Immature natural killer cell (primary cell): ENCODE results near the gene DOCK6. TPM values are rescaled to one million over a fixed set of nuclear protein-coding genes. Genes with fewer than 3 reads are reported as not detected.

ENCODE experiments used
- DNase-seq, 3 donors: peaks; one replicate each; pipeline ENCODE4 v3.0.0; 2022; ENCODE audit warnings: mixed read lengths in 1 of 3
- H3K27ac Mint-ChIP-seq, 6 donors: one replicate each; pipeline ENCODE4 v1.8.0; 2020; ENCODE audit warnings: mixed read lengths in 6 of 6, mild to moderate bottlenecking in 5 of 6, inconsistent platforms in 4 of 6, moderate library complexity in 3 of 6
- H3K27me3 Mint-ChIP-seq, 3 donors: one replicate each; pipeline ENCODE4 v1.8.0; 2020 to 2021; ENCODE audit warnings: low read depth in 3 of 3, mild to moderate bottlenecking in 3 of 3, mixed read lengths in 3 of 3, moderate library complexity in 3 of 3, inconsistent platforms in 1 of 3
- H3K36me3 Mint-ChIP-seq, 3 donors: one replicate each; pipeline ENCODE4 v1.8.0; 2020; ENCODE audit warnings: mixed read lengths in 3 of 3, inconsistent platforms in 2 of 3, mild to moderate bottlenecking in 2 of 3
- H3K4me1 Mint-ChIP-seq, 2 donors: one replicate each; pipeline ENCODE4 v1.8.0; 2020; ENCODE audit warnings: inconsistent platforms in 2 of 2, mild to moderate bottlenecking in 2 of 2, mixed read lengths in 2 of 2, moderate library complexity in 1 of 2
- H3K4me3 Mint-ChIP-seq, 5 donors: one replicate each; pipeline ENCODE4 v1.8.0; 2020; ENCODE audit warnings: mild to moderate bottlenecking in 5 of 5, mixed read lengths in 5 of 5, inconsistent platforms in 3 of 5, moderate library complexity in 3 of 5
- H3K9me3 Mint-ChIP-seq, 6 donors: one replicate each; pipeline ENCODE4 v1.8.0; 2020; ENCODE audit warnings: mild to moderate bottlenecking in 6 of 6, mixed read lengths in 6 of 6, inconsistent platforms in 4 of 6, moderate library complexity in 3 of 6
- polyA plus RNA-seq, 3 donors: library from polyadenylated mRNA; unstranded; fragments of 300-500 nt; fragmentation: Illumina TruSeq; gene quantifications; one replicate each; pipeline ENCODE4 v1.2.3, GENCODE V29; 2021

DOCK6 gene
- polyA plus RNA-seq, 3 donors from 2014 or later: not detected

DNA sequence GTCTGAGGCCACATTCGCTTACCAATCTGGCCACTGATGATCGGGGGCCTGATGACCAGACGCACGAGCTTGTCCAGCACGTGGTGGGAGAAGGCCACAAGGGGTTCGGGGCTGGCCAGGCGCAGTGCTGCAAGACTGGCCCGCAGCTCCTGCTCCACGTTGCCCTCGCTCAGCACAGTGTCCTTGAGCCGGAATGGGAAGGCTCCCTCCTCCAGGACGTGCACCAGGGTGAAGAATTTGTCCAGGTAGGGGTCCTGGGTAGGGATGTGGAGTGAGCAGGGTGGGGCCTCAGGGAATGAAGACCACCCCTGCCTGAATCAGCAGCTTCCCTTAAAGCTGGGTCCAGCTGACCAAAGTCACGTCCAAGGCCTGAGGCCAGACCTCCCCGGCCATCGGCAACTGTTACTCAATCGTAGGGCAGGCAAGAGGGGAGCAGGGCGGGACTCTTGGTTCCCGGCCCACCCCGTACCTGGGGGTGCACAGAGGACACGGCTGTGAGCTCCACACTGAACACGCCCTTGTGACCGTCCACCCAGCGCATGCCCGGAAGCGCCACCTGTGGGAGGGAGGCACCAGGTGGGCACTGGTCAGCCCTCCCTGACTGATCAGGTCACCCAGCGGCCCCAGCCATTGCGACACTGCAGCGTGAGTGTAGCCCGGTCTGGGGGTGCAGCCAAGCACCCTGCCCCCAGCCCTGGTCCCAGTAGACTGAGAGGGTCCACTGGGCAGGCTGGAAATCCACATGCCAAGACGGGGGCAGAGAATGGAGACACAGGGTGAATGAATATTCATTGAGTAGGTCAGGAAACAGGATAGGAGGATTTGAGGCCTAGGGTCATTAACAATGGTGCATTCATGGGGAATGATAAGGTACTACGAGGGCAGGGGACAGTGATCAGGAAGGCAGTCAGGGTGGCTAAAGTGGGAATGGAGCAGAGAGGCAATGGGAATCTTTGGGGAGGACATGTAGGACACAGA lies 25.7 kb downstream of the DOCK6 start:
- no peak overlapping the region for H3K27ac Mint-ChIP-seq
- no peak for DNase-seq
- no peaks in the 10 kb centered on the region for H3K4me1 Mint-ChIP-seq
- H3K36me3 Mint-ChIP-seq: peaks cover 0 to 10% (median 4%) of the 10 kb centered on the region in 3 donors
- H3K27me3 Mint-ChIP-seq: peaks cover 0 to 1% (median 0%) of the 10 kb centered on the region in 3 donors
- H3K9me3 Mint-ChIP-seq: peaks cover 7 to 15% (median 10%) of the 10 kb centered on the region in 6 donors
- no peak overlapping the region for H3K4me3 Mint-ChIP-seq

DNA sequence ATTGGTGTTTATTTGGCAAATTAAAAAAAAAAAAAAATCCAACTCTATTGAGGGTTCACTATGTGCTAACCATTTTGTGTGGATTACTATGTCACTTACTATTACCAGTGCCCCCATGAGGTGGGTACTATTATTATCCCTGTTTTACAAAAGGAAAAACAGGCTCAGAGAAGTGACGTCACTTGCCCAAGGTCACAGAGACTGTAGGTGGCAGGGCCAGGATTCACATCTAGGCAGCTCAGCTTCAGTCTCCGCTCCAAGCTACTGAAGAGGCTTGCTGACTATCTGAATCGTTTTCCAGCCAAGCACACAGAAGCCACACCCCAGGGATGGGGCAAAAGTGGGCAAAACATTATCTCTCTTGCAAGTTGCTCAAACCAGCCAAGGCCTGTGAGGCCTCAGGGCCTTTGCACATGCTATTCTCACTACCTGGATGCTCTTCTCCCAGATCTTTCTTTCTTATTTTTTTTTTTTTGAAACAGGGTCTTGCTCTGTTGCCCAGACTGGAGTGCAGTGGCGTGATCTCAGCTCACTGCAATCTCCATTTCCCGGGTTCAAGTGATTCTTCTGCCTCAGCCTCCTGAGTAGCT lies 27.7 kb downstream of the DOCK6 start:
- Mint-ChIP-seq H3K36me3 (peaks cover 0 to 10% (median 4%) of the 10 kb centered on the region in 3 donors), H3K27me3 (peaks cover 0 to 3% (median 0%) of the 10 kb centered on the region in 3 donors), H3K4me1 (no peaks in the 10 kb centered on the region), H3K27ac (no peak overlapping the region), H3K4me3 (no peak overlapping the region), H3K9me3 (peaks cover 3 to 15% (median 10%) of the 10 kb centered on the region in 6 donors)
- no peak for DNase-seq

DNA sequence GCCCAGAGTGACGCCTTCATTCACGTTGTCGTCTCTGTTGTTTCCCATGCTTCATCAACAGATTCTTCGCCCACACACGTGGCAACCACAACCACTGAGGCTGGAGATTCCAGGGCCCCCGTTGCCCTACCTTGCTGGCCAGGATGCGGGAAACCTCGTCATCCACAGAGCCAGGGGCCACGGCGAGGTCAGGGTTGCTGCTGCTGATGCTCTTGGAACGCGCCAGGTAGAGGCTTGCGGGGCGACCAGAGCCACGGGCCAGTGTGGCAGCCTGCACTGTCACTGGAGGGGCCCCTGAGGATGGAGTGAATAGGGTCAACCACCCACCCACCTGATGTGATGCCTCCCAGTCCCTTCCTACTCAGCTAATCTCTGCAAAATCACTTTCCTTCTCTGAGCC lies 29.3 kb downstream of the DOCK6 start:
- H3K4me1 Mint-ChIP-seq: no peaks in the 10 kb centered on the region
- peaks cover 0 to 4% (median under 1%) of the 10 kb centered on the region in 3 donors for H3K36me3 Mint-ChIP-seq
- no peak for DNase-seq
- no peak overlapping the region for H3K4me3 Mint-ChIP-seq
- H3K27ac Mint-ChIP-seq: no peak overlapping the region
- H3K9me3 Mint-ChIP-seq: peaks cover 0 to 4% (median under 1%) of the 10 kb centered on the region in 6 donors
- peaks cover 0 to 4% (median 0%) of the 10 kb centered on the region in 3 donors for H3K27me3 Mint-ChIP-seq

DNA sequence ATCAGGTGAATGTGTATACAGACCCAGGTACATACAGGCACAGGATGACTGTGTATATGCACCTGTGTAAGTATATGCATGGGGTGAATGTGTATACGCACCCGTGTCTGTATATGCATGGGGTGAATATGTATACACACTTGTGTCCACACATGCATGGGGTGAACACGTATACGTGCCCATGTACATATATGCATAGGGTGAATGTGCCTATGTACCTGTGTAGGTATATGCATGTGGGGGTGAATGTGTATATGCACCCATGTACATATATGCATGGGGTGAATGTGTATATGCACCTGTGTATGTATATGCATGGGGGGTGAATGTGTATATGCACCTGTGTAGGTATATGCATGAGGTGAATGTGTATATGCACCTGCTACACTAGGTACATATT lies 29.8 kb downstream of the DOCK6 start:
- H3K36me3 Mint-ChIP-seq: peaks cover 0 to 4% (median 0%) of the 10 kb centered on the region in 3 donors
- no peak overlapping the region for H3K4me3 Mint-ChIP-seq
- no peak overlapping the region for H3K27ac Mint-ChIP-seq
- DNase-seq: no peak
- H3K27me3 Mint-ChIP-seq: peaks cover 0 to 4% (median 0%) of the 10 kb centered on the region in 3 donors
- no peaks in the 10 kb centered on the region for H3K4me1 Mint-ChIP-seq
- H3K9me3 Mint-ChIP-seq: peaks cover 0 to 1% (median 0%) of the 10 kb centered on the region in 6 donors

DNA sequence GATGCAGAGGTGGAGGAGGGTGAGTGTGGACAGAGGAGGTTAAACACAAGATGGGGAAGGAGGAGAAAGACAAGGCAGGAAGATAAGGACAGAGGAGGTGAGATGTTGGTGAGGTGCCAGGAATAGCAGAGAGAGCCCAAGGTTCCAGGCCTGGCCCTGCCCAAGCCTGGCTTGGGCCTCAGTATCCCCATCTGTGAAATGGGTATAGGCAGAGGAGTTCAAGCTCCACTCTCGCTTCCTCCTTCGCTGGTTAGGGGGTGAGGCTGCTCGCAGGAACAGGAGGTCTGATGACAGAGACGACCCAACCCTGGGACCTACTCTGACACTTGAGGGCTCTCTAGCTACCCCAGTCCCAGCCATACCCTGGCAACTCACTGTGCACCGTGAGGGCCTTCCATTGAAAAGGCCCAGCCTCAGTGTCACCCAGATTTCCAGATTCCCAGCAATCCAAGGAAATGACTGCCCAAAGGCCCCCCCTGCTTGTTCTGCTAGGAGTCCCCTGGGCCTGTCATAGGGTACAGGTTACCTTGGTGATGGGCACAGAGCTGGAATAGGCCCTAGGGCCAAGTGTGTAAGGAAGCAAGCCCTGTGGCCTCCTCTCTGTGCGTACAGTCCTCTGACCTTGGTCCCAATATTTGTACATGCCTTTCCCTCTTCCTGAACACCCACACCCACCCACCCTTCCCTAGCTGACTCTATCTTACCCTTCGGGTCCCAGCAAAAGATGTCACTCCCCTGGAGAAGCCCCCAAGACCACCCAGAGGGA lies 31.5 kb downstream of the DOCK6 start:
- peaks cover 0 to 4% (median 0%) of the 10 kb centered on the region in 3 donors for H3K36me3 Mint-ChIP-seq
- no peaks in the 10 kb centered on the region for H3K4me1 Mint-ChIP-seq
- H3K4me3 Mint-ChIP-seq: no peak overlapping the region
- no peak overlapping the region for H3K27ac Mint-ChIP-seq
- peaks cover 0 to 1% (median 0%) of the 10 kb centered on the region in 6 donors for H3K9me3 Mint-ChIP-seq
- peaks cover 0 to 4% (median under 1%) of the 10 kb centered on the region in 3 donors for H3K27me3 Mint-ChIP-seq
- no peak for DNase-seq

DNA sequence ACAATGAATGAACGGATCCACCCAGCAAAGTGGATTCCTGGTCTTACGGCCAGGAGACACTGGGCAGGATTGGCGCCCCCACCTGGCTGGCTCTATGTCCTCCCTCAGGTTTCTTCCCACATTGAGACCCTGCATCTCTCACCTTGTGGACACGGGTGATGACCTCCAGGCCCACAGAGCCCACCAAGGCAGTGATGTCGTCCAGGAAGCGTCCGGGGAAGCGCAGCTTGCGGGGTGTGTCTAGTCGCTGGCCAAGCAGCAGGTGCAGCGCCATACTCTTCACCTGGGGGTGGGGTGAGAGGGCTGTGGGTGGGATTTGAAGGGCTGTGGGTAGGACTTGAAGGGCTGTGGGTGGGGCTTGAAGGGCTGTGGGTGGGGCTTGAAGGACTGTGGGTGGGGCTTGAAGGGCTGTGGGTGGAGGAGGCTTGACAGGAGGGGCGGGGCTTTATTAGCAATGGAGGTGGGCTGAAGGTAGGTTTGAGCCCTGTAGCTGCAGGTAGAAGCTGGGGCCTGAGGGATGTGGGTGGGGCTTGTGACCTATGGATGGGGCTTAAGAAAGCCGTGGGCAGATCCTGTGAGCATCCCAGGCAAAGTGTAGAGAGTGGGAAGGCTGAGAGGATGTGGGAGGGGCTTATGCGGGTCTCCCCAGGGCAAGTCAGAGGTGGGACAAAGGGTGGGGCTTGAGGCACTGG lies 35.0 kb downstream of the DOCK6 start:
- H3K4me1 Mint-ChIP-seq: peaks cover 0 to 1% of the 10 kb centered on the region in 2 donors
- H3K9me3 Mint-ChIP-seq: no peaks in the 10 kb centered on the region
- peaks cover 0 to 4% (median 0%) of the 10 kb centered on the region in 3 donors for H3K36me3 Mint-ChIP-seq
- H3K4me3 Mint-ChIP-seq: no peak overlapping the region
- H3K27ac Mint-ChIP-seq: no peak overlapping the region
- peaks cover 0 to 4% (median 4%) of the 10 kb centered on the region in 3 donors for H3K27me3 Mint-ChIP-seq
- DNase-seq: no peak

DNA sequence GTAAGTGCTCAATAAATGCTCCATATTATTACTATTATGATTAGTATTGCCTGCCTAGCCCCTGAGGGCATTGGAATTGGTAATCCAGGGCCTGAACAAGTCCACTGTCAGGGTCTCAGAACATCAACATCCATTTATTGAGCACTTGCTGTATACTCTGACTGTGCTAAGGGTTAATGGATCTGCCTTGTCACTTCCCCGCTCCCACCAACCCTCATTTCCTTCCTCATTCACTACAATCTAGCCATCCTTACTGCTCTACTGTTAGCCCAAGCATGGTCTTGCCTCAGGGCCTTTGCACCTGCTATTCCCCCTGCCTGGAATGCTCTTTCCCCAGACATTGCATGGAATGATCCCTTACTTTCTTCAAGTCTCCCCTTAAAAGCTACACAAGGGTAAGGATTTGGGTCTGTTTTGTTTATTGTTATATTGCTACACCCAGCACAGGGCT lies 35.6 kb downstream of the DOCK6 start:
- Mint-ChIP-seq H3K27me3 (peaks cover 0 to 4% (median 4%) of the 10 kb centered on the region in 3 donors), H3K36me3 (peaks cover 0 to 4% (median 0%) of the 10 kb centered on the region in 3 donors), H3K4me1 (peaks cover 0 to 1% of the 10 kb centered on the region in 2 donors), H3K9me3 (no peaks in the 10 kb centered on the region), H3K27ac (peak overlapping the region in 1 of 6 donors; percentile 28), H3K4me3 (no peak overlapping the region)
- DNase-seq: no peak

DNA sequence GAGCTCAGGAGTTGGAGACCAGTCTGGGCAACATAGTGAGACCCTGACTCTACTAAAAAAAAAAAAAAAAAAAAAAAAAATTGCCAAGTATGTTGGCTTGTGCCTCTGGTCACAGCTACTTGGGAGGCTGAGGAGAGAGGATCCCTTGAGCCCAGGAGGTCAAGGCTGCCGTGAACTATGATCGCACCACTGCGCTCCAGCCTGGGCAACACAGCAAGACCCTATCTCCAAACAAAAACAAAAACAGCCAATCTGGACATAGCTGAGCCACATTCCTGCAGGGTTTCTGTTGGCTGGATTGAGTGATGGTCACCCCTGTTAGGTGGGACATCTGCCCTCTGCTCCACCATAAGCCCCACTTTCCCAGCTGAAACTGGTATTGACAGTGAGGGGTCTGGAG lies 36.5 kb downstream of the DOCK6 start:
- peaks cover 0 to 4% (median 4%) of the 10 kb centered on the region in 3 donors for H3K27me3 Mint-ChIP-seq
- H3K9me3 Mint-ChIP-seq: peaks cover 0 to 8% (median 4%) of the 10 kb centered on the region in 6 donors
- no peak for DNase-seq
- no peak overlapping the region for H3K27ac Mint-ChIP-seq
- no peak overlapping the region for H3K4me3 Mint-ChIP-seq
- peaks cover 0 to 4% (median 0%) of the 10 kb centered on the region in 3 donors for H3K36me3 Mint-ChIP-seq
- H3K4me1 Mint-ChIP-seq: peaks cover 0 to 1% of the 10 kb centered on the region in 2 donors

DNA sequence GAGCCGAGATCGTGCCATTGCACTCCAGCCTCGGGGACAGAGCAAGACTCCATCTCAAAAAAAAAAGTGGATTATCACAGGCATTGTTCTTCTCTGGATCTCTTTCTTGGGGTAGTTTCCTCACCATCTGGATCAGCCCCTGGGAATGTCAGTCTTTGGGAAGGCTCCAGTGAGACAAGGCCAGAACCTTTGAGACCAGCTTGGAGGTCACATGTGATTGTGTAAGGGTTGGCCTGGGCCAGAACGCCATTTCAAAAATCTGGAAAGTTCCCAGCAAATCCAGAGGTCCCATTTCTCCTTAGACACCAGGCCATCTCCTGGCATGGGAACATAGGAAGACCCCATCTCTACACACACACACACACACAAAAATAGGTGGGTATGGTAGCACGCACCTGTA lies 37.2 kb downstream of the DOCK6 start:
- H3K27me3 Mint-ChIP-seq: peaks cover 0 to 4% (median 2%) of the 10 kb centered on the region in 3 donors
- peaks cover 2 to 13% (median 7%) of the 10 kb centered on the region in 6 donors for H3K9me3 Mint-ChIP-seq
- no peak overlapping the region for H3K4me3 Mint-ChIP-seq
- peaks cover 0 to 1% of the 10 kb centered on the region in 2 donors for H3K4me1 Mint-ChIP-seq
- no peak for DNase-seq
- no peak overlapping the region for H3K27ac Mint-ChIP-seq
- H3K36me3 Mint-ChIP-seq: peaks cover 0 to 7% (median 3%) of the 10 kb centered on the region in 3 donors

DNA sequence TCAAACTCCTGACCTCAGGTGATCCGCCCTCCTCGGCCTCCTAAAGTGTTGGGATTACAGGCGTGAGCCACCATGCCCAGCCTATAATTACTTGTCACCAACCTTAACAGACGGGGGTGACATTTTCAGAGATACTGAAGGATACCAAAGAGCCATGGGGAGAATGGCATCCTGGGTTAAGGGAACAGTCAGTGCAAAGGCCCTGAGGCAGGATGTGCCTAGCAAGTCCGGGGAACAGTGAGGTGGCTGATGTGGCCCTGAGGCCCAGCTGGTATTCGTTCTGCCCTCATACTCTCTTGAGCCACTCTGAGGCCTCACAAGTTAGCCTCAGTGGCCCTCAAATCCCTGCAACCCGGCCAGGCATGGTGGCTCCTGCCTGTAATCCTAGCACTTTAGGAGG lies 37.9 kb downstream of the DOCK6 start:
- Mint-ChIP-seq H3K9me3 (peaks cover 2 to 13% (median 7%) of the 10 kb centered on the region in 6 donors), H3K27ac (no peak overlapping the region), H3K4me1 (peaks cover 0 to 1% of the 10 kb centered on the region in 2 donors), H3K36me3 (peaks cover 0 to 8% (median 3%) of the 10 kb centered on the region in 3 donors), H3K4me3 (no peak overlapping the region), H3K27me3 (peaks cover 0 to 4% (median 0%) of the 10 kb centered on the region in 3 donors)
- no peak for DNase-seq

DNA sequence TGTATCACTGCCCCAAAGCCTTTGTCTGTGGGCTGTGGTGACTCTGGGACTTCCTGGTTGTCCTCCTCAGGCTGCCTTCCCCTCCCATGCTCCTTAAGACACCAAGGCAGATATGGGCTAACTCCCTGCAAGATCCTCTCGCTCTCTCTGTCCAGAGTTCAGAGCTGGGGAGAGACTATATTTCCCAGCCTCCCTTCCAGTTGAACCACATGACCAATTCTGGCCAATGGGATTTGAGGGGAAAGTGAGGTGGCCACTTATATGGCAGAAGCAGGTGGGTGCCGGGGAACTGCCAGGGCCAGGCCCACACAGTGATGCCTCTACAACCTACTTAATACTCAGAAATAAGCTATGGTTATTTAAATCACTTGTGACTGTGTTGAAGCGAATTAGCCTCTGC lies 39.1 kb downstream of the DOCK6 start:
- no peak overlapping the region for H3K27ac Mint-ChIP-seq
- H3K9me3 Mint-ChIP-seq: peaks cover 2 to 13% (median 7%) of the 10 kb centered on the region in 6 donors
- H3K4me1 Mint-ChIP-seq: peaks cover 0 to 1% of the 10 kb centered on the region in 2 donors
- H3K4me3 Mint-ChIP-seq: no peak overlapping the region
- no peak for DNase-seq
- peaks cover 0 to 4% (median 0%) of the 10 kb centered on the region in 3 donors for H3K27me3 Mint-ChIP-seq
- H3K36me3 Mint-ChIP-seq: peaks cover 0 to 5% (median 3%) of the 10 kb centered on the region in 3 donors

DNA sequence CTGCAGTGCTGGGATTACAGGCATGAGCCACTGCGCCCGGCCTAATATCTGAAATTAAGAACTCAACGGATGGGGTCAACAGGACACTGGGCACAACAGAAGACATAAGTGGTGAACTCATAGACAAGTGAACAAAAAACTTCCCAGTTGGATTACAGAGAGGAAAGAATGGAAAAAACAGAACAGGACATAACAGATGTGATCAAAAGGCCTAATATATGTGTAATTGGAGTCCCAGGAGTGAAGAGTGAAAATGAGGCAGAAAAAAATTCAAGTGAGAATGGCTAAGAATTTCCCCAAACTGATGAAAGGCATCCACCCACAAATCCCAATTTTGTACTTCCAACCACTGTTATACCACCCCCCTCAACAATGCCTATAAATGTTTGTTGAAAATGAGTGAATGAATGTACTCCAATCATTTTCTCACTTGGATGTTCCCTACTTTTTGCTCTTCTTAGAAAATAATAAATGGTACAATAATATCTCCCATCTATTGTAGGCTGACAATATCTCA lies 41.2 kb downstream of the DOCK6 start:
- no peak for DNase-seq
- Mint-ChIP-seq H3K27ac (no peak overlapping the region), H3K4me3 (no peak overlapping the region), H3K4me1 (peaks cover 0 to 1% of the 10 kb centered on the region in 2 donors), H3K9me3 (peaks cover 2 to 13% (median 7%) of the 10 kb centered on the region in 6 donors), H3K27me3 (peaks cover 0 to 4% (median 0%) of the 10 kb centered on the region in 3 donors), H3K36me3 (peaks cover 0 to 5% (median 3%) of the 10 kb centered on the region in 3 donors)
